HG03378 (cell line): ENCODE data around the gene SLIT3.

Experiments
- ATAC-seq: cut with Tn5 transposase; IDR thresholded peaks from one replicate; pipeline ENCODE4 v1.9.1; 2021; ENCODE audit warnings: mild to moderate bottlenecking, moderate library complexity; ENCODE audit not compliant: unreplicated experiment

The SLIT3 gene

DNA sequence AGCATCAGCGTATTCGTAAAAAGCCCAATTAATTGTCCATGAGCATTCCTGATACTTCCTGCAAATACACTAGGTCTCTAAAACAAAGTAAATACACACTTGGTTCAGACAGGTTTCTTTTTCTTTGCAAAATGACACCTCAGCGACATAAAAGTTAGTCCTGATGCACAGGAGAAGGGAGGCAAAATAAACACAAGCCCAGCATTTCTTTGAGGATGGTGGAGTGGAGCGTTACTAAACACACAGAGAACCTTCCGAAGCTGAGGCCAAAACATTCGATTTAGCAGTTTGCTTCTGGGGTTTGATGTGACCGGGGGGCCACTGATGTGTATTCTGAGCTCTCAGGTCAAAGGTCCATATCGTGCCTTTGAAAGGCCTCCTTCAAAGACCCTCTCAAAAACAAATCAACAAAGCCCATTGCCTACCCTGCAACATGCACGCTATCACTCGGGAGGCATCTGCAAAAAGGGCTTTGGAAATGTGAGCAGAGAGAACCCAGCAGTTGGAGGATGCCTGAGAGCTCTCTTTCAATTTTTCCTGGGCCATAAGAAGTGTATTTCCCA lies 453.3 kb downstream of the SLIT3 start:
- no peak for ATAC-seq

GRCh38 chr5:168844922-168845296 lies 456.0 kb downstream of the SLIT3 start:
- no peak for ATAC-seq

DNA sequence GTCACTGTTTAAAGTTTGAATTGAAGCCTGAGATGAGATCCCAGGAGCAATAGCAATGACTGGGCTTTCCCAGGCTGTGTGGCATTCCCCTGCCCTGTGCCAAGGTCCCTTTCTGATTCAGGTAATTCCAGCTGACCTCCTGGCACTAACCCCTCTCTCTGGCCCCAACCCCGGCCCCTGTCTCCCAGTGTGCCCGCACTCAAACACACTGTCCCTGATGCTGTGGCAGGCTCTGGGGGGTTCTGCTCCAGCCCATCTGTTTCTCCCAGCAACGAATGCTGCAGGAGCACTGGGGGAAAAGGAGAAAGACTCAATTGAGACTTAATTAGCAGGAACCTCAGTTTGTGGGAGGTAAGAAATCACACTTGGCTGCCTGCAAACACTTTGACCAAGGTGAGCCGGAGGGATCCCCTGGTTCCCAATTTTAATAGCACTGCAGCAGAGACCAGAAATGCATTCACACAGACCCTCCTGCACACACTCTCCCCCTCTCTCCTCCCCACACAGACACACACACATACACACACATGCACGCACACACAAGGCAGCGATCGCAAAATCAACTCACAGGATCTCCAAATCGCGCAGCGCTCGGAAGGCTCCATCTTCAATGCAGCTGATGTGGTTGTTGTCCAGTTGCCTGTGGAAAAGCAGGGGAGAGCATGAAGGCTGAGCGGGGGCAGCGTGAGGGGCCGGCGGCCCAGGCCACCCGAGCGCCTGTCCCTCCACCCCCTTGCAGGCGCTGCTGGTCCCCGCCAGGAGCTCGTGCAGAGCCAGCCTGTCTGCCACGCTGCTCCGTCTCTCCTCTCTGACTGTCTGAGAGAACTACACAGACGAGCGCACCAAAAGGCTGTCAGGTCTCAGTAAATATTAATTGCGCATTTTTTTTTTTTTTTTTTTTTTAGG lies 456.7 kb downstream of the SLIT3 start:
- no peak for ATAC-seq

DNA sequence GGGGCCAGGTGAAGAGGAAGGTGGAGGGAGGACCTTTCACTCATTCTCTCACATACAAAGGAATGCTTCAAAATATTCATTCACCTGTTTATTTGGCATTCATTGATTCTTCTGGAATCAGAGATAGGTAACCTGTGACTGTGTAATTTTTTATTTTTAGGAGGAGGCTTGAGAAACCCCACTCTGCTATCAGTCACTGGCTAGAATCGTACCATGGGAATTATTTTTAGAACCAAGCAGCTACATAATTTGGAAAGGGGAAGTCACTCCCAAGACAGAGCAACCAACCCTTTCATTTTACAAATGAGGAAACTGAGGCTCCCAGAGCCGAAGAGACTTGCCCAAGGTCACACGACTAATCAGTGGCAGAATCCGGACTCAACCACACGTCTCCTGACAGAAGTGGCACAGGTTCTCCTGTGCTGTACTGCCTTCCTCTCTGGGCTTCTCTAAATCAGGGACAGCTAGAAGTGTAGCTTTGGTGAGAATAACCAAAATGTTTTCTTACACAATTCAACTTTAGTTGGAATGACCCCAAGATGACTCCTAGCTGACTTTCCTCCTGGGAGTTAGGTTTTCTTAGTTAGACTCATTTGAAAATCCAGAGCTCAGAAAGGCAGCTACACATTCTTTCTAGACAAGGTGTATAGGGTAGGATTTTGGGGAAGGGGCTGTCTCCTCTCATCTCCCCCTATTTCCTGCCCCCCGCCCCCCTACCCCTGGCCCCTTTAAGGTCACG lies 457.5 kb downstream of the SLIT3 start:
- ATAC-seq, result no peak

GRCh38 chr5:168842571-168843205 lies 458.3 kb downstream of the SLIT3 start:
- ATAC-seq, result no peak

DNA sequence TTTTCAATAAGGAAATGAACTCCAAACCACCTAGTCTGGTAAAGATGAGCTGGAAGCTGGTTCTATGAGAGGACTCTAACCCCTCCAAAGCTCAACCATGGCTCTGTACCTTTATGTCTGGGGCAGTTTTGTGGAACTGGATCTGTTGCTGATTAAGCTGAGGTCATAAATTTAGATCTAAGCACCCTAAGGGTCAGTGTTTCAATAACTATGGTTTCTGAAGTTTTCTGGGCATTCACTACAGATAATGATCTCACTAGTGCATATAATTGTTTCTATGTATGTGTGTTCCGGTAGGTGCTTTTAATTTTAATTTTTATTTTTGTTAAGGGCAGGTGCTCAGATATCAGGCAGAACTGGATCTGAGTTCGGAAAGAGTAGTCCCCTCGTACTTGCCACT lies 463.1 kb downstream of the SLIT3 start:
- ATAC-seq, result no peak

DNA sequence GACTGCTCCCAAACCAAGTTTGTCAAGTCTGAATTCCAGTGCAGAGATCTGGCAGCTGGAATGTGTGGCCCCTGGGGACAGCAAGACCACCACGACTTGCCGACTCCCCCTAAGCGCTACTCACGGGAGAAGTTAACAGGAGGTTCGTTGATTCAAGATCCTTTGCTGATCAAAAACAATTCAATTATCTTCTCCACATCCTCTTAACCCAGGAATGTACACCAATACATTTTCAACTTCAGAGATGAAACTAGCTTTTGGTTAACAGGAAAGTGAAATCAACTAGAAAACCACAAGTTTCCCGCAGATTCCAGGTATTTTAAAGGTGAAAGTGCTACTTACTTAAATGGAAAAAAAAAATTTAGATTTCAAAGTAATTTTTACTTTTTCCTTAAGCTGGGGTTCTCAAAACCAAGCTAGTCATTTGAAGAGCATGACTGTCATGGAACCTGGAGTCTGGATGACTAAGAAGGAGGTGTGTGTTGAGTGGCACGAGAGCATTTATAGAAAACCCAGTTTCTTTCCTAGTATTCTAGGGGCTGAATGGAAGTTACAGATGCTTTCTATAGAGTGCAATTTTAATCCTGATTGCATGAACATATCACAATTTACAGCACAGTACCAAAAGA lies 464.2 kb downstream of the SLIT3 start:
- ATAC-seq, result no peak

DNA sequence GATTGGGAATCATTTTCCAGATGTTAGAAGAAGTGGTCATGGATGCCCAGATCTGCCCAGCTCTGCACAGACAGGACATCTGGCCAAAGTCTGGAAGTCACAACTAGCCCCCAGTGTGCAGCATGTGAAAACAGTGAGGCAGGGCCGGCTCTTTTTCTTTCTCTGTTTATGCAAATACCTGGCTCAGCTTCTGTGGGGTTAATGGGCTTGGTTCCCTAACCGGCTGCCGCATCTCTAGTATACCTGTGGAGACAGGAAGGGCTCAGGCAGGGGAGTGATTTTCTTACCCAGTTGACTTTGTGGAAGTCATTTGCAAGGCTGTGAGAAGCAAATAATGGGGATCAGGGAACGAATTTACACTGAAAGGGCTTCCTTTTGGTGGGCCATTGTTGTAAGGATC lies 467.0 kb downstream of the SLIT3 start:
- ATAC-seq, result no peak

- ATAC-seq, result no peak
Observed at GRCh38 chr5:168833383-168833782, 467.6 kb downstream of the SLIT3 start.

DNA sequence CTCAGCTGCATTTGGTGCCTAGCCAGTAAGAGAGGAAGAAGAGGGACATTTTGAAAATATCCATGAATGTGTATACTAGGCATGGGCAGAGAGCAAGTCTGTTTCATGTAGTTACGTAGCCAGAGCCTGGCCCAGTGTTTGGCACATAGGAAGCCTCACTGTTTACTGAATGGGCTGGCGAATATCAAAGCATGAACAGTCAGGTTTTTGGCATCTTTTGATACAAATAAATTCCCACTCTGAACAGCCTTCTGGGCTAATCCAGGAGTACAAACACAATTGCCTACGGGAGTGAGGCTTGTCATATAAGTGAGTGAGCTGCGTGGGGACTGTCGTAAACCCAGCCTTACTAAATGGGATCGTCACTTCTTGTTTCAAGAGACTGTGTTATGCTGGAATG lies 468.6 kb downstream of the SLIT3 start:
- ATAC-seq, result no peak

DNA sequence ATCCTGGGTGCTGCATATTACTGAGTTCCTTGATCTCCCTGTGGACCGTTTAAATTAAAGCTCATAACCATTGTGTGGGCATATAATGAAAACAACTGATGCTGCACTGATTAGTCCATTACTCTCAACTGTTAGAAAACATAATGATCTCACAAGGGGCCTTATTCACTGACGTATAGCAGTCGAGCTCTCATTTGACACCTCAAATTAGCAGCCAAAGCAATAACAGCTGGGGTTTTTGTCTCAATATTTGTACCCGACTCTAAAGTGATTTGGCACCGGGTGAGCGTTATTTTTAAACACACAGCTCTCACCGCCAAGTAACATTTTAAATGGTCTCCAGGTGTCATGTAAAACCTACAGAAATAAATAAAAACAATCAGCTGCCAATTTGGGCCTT lies 469.6 kb downstream of the SLIT3 start:
- ATAC-seq, result no peak

DNA sequence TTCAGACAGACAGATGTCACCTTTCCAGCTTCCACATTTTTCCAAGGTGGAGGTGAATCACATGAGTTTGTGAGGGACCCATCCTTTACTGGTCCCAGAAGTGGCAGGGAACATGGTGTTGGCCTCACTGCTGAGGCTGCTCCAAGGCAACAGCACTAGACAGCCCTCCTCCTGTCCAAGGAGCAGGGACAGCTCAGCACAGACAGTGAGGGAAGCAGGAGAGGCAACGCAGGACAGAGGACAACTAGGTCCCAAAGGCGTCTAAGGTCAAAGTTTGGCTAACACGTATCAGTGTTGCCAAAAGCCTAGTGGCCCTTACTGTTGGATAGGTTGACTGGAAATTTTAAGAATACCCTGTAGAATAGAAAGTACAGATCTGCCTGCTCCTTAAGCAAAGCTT lies 470.1 kb downstream of the SLIT3 start:
- no peak for ATAC-seq

DNA sequence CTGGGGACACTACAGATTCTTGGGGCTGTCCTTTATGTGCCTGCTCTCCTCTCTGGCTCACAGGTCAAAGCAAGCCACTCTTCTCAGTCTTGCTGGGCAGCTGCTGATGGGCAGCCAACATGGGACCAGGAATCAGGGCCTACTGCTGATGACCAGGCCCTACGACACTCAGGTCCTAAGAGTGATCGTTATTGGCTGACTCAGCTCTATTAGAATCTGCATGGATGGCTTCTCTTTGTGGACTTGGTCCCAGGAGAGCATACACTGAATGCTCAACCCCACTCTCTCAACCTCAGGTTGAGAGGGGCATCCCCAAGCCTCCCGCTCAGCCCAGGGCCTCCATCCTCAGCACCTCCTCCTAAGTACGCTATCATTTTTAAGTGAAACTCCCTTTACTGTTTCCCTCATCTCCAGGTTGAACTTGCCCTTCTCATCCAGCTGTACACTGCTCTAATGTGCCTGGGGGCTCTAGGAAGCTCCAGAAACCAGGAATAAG lies 471.0 kb downstream of the SLIT3 start:
- ATAC-seq, result no peak

DNA sequence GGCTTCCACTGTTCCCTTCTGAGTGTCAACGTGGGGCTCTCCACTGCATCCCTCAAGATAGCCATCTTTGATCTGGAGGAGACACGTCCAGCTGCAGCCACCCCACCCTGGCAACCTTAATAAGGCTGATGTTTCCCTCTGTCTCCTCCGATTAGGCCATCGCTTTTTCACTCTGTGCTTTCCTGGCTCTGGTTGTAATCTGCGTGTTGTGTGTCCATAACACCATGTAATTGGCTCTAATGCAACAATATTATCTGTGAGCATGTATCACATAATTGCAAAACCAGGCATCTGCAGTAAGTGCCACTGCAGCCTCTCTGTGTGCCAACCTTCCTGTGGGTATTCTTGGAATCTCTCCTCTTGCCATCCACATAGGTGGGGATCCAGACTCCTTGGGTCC lies 471.9 kb downstream of the SLIT3 start:
- ATAC-seq, result no peak

GRCh38 chr5:168827636-168828035 lies 473.3 kb downstream of the SLIT3 start:
- no peak for ATAC-seq

DNA sequence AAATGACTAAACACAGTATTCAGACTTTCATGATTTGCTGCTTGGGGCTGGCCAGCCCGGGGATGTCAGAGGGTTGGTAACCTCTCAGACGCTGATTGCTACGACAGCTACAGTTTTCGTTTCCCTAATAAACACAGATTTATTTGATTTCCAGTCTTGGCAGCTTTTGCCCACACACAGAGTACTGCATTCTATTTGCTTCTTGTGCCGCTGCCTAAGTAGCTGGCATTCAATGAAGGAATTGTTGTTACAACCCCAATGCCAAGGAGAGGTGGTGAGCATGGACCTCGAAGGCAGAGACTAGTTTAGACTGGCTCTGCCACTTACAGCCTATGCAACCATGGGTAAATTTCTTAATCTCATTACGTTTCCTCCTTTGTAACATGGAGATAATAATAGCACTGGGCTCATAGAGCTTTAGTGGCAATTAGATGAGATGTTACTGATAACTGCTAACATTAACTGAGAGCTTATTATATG lies 474.7 kb downstream of the SLIT3 start:
- no peak for ATAC-seq

DNA sequence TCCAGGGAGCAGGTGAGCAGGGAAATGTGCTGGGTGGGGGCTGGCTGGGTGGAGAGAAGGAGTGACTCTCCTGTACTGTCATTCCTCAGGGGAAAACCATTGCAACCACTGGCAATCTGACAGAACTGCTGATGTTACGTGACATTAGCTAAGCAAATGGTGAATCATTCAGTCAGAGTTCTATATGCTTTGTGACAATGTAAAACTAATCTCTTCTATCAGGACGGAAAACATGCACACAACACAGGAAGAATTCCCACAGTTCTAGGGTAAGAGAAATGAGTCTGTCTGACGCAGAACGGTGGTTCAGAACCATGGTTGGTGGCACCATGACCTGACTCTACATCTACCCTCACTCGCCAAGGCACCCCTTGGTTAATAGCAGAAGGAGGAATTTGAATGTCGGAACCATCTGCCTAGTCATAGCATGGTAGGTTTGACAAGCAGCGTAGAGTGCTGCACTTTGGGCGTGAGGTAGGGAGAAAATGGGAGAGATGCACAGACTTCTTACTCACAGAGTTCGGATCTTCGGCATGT lies 478.1 kb downstream of the SLIT3 start:
- no peak for ATAC-seq

GRCh38 chr5:168822248-168822744 lies 478.6 kb downstream of the SLIT3 start:
- ATAC-seq, result no peak

DNA sequence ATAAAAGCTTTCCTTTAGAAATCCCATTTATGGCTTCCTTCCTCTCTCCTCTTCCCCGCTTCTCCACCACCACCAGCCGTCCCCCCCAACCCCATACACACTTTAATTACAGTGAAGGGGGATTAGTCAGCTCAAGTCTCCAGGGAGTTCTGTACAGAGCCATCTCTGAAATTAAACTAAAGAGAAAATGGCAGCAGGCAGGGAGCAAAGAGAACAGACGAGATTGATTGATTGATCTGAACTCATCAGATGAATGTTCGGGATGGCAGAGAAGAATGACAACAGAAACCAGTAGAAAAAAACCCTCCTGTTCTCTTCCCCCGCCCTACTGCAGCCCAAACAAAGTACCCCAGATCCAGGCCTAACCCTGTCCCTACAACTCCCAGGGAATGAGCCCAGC lies 480.1 kb downstream of the SLIT3 start:
- no peak for ATAC-seq

DNA sequence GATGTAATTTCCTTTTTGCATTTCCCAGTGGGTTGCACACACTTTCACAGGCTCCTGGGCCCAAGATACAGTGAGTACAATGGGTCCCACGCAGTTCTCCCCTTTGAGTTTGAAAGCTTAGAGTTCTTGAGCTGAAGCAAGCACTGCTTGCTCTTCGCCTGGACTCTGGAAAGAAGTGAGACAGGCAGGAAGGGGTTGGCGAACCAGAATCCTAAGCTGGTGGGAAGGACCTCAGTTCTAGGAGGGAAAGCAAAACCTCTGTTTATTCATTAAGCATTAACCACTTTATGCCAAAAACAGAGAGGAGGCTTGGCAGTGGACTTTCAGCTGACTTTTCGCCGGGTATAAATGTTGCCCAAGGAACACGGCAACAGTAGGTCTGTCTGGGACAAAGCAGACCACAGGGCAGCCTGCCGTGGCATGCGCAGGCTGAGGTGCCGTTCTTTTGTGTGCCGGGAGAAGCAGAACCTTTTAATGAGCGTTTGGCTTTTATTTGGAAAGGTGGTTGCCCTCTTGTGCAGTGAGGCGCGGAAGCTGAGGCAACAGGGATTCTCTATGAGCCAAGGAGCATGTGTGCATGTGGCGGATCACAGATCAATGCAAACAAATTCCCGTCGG lies 481.8 kb downstream of the SLIT3 start:
- no peak for ATAC-seq
